Suprapubic skin (tissue), 4 donors: ENCODE measurements around the gene RHBDD1.

ENCODE experiments used
- EP300 ChIP-seq: sonication (generic); formaldehyde crosslinking; IDR thresholded peaks from one replicate; pipeline ENCODE4 v1.6.1; 2017; ENCODE audit warnings: antibody characterized with exemption
- POLR2A ChIP-seq, 2 donors: fragments of 450-650 bp; IDR thresholded peaks; one replicate each; pipeline ENCODE4 v1.6.1; 2017; ENCODE audit warnings: antibody characterized with exemption in 2 of 2, mild to moderate bottlenecking in 2 of 2, moderate library complexity in 2 of 2
- POLR2AphosphoS5 ChIP-seq, 3 donors: sonication (generic); formaldehyde crosslinking; IDR thresholded peaks; one replicate each; pipeline ENCODE4 v1.6.1; 2017; ENCODE audit warnings: antibody characterized with exemption in 3 of 3
- TF ChIP-seq, protein P1 (sequence below), 2 donors: fragments of 200-600 bp in 1 of 2; fragments of 450-650 bp in 1 of 2; sonication (generic) in 1 of 2; IDR thresholded peaks; one replicate each; pipeline ENCODE4 v1.5.1; 2016 to 2019; ENCODE audit warnings: antibody characterized with exemption in 2 of 2, mild to moderate bottlenecking in 1 of 2, moderate library complexity in 1 of 2

DNA sequence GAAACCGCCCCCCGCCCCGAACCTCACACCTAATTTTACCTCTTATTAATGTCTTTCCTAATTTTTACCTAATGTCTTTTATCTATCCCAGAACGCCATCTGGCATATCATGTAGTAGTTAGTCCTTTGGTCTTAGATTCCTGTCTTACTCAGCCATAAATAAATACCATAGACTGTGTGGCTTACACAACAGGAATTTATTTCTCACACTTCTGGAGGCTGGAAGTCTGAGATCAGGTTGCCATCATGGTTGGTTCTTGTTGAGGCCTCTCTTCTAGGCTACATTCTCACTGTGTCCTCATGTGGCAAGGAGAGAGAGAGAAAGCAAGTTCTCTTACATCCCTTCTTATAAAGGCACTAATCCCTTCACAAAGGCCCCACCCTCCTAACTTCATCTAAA, 46.8 kb downstream of the RHBDD1 start:
- TF ChIP-seq, protein P1, sequence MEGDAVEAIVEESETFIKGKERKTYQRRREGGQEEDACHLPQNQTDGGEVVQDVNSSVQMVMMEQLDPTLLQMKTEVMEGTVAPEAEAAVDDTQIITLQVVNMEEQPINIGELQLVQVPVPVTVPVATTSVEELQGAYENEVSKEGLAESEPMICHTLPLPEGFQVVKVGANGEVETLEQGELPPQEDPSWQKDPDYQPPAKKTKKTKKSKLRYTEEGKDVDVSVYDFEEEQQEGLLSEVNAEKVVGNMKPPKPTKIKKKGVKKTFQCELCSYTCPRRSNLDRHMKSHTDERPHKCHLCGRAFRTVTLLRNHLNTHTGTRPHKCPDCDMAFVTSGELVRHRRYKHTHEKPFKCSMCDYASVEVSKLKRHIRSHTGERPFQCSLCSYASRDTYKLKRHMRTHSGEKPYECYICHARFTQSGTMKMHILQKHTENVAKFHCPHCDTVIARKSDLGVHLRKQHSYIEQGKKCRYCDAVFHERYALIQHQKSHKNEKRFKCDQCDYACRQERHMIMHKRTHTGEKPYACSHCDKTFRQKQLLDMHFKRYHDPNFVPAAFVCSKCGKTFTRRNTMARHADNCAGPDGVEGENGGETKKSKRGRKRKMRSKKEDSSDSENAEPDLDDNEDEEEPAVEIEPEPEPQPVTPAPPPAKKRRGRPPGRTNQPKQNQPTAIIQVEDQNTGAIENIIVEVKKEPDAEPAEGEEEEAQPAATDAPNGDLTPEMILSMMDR (IDR thresholded peaks at IDR 0.05), result no peak
- TF ChIP-seq POLR2AphosphoS5 (IDR thresholded peaks at IDR 0.05) (no peak), EP300 (no peak), POLR2A (IDR thresholded peaks at IDR 0.05) (no peak)
